ENCODE measurements around the gene LRRC23. TPM values are rescaled to one million over a fixed set of nuclear protein-coding genes. Genes with fewer than 3 reads are reported as not detected.

LRRC23 gene
- total and polyA plus RNA-seq, 9 of the 15 experiments (the other 6 are each of a cell fraction or from before 2014, with no cell fraction given): 2.2 to 7.0 (median 3.0) TPM

- no peaks in the 10 kb centered on the region for H3K9me3 ChIP-seq (replicated peaks; ENCODE audit: control insufficient read depth, insufficient read depth, low read depth, low read length)
- no peak overlapping the region for H3K4me3 ChIP-seq
- H3K27ac ChIP-seq (ENCODE audit: extremely low read depth, low read depth, low read length): no peak overlapping the region
- DNase-seq (ENCODE audit: extremely low read depth in 1 of 4, low spot score in 3 of 4): peak in 1 of 4 experiments; percentile 20
- ChIA-PET POLR2A (interaction anchor here (0.7 to 1.5 kb wide), 5 partner anchors 10 to 119 kb away, joined by 3 to 5 read pairs (median 3); partner anchors contain the start of genes C12orf57 and RNU7-1), CTCF (ENCODE audit: low intra/inter-chr PET ratio) (interaction anchor here (1.1 kb wide), 1 partner anchor 194 kb away, joined by 4 read pairs; no protein-coding TSS in a partner anchor)
- peaks cover 14 to 27% of the 10 kb centered on the region in 2 experiments; a peak in 4 of 5 replicates for H3K4me1 ChIP-seq (replicated peaks in 1 of 2; ENCODE audit: control insufficient read depth in 2 of 2, insufficient read depth in 2 of 2, low read length in 2 of 2)
- in situ Hi-C loops (cut with MboI) (no loop called here), intact Hi-C loops (cut with micrococcal nuclease) (no loop called here)
- no peaks in the 10 kb centered on the region for H3K27me3 ChIP-seq (ENCODE audit: control insufficient read depth in 2 of 2, insufficient read depth in 2 of 2, low read length in 2 of 2)
- H3K9ac ChIP-seq (ENCODE audit: insufficient read depth in 1 of 2, low read depth in 2 of 2, low read length in 2 of 2): no peak overlapping the region; a peak in 1 of 4 replicates
- H2AFZ ChIP-seq (ENCODE audit: low read depth, low read length): no peak overlapping the region
- H3K4me2 ChIP-seq (ENCODE audit: insufficient read depth, low read length): no peak overlapping the region; the same call in 1 of the 2 replicates
- FAIRE-seq: no peak
- TF ChIP-seq SPI1 (IDR thresholded peaks at IDR 0.05; ENCODE audit: borderline replicate concordance, low read depth, low read length): peak; percentile 67
- TF ChIP-seq MAFK (IDR thresholded peaks at IDR 0.05; ENCODE audit: low read length): no peak
- 42% methylated on average over 6 of the region's 7 CpGs for WGBS (ENCODE audit: insufficient coverage, low coverage, missing lambda C conversion rate)
- ATAC-seq: no peak
- H3K9me1 ChIP-seq (ENCODE audit: control insufficient read depth, insufficient read depth, low read length): peaks cover 6% of the 10 kb centered on the region
- no peaks in the 10 kb centered on the region for H4K20me1 ChIP-seq (replicated peaks; ENCODE audit: control insufficient read depth, insufficient read depth, low read length)
- peaks cover 28% of the 10 kb centered on the region; the same call in 2 of the 3 replicates for H3K36me3 ChIP-seq (ENCODE audit: control insufficient read depth, insufficient read depth, low read length)
- no TSS peak for BruUV-seq (replicated peaks)
- peaks cover 19% of the 10 kb centered on the region for H3K79me2 ChIP-seq (ENCODE audit: control insufficient read depth, insufficient read depth, low read length)
These were observed 15.0 kb downstream of the LRRC23 start for GRCh38 chr12:6919588-6919987.

GRCh38 chr12:6921539-6921938 lies 16.9 kb downstream of the LRRC23 start:
- peaks cover 26% of the 10 kb centered on the region; the same call in 2 of the 3 replicates for H3K36me3 ChIP-seq (ENCODE audit: control insufficient read depth, insufficient read depth, low read length)
- no peak overlapping the region for H3K27ac ChIP-seq (ENCODE audit: extremely low read depth, low read depth, low read length)
- no peaks in the 10 kb centered on the region for H3K27me3 ChIP-seq (ENCODE audit: control insufficient read depth in 2 of 2, insufficient read depth in 2 of 2, low read length in 2 of 2)
- DNase-seq (ENCODE audit: extremely low read depth in 1 of 4, low spot score in 3 of 4) (no peak), FAIRE-seq (no peak), ATAC-seq (no peak)
- 0 out of 3 replicates have a peak, but pooled peaks cover 3% of the 10 kb centered on the region for H3K79me2 ChIP-seq (ENCODE audit: control insufficient read depth, insufficient read depth, low read length)
- ChIA-PET POLR2A (interaction anchor here (0.8 to 1.0 kb wide), 3 partner anchors 18 to 31 kb away, joined by 3 read pairs; partner anchors contain the start of genes C12orf57 and RNU7-1), CTCF (ENCODE audit: low intra/inter-chr PET ratio) (no interaction called here)
- peaks cover 19 to 26% of the 10 kb centered on the region in 2 experiments; a peak in 4 of 5 replicates for H3K4me1 ChIP-seq (replicated peaks in 1 of 2; ENCODE audit: control insufficient read depth in 2 of 2, insufficient read depth in 2 of 2, low read length in 2 of 2)
- H3K9me3 ChIP-seq (replicated peaks; ENCODE audit: control insufficient read depth, insufficient read depth, low read depth, low read length): no peaks in the 10 kb centered on the region
- WGBS (ENCODE audit: insufficient coverage, low coverage, missing lambda C conversion rate): 64% methylated on average over 6 of the region's 7 CpGs
- no peak for TF ChIP-seq FOXO4 (CRISPR knock-in tag; IDR thresholded peaks at IDR 0.05)
- TF ChIP-seq ZNF263 (CRISPR knock-in tag; IDR thresholded peaks at IDR 0.05; ENCODE audit: borderline replicate concordance): no peak
- TF ChIP-seq CGGBP1 (CRISPR knock-in tag; IDR thresholded peaks at IDR 0.05): no peak
- no peak for TF ChIP-seq SNIP1 (IDR thresholded peaks at IDR 0.05; ENCODE audit: low read depth)
- no peak for TF ChIP-seq GTF2F1 (IDR thresholded peaks at IDR 0.05; ENCODE audit: low read depth, low read length)
- TF ChIP-seq RNF2 (IDR thresholded peaks at IDR 0.05): no peak
- no peak overlapping the region for H3K4me3 ChIP-seq
- in situ Hi-C loops (cut with MboI): no loop called here
- H3K4me2 ChIP-seq (ENCODE audit: insufficient read depth, low read length): no peak overlapping the region
- peak overlapping the region in 1 of 2 experiments; percentile 36; a peak in 1 of 4 replicates for H3K9ac ChIP-seq (ENCODE audit: insufficient read depth in 1 of 2, low read depth in 2 of 2, low read length in 2 of 2)
- peaks cover 4% of the 10 kb centered on the region for H3K9me1 ChIP-seq (ENCODE audit: control insufficient read depth, insufficient read depth, low read length)
- intact Hi-C loops (cut with micrococcal nuclease): no loop called here
- no peak overlapping the region for H2AFZ ChIP-seq (ENCODE audit: low read depth, low read length)
- H4K20me1 ChIP-seq (replicated peaks; ENCODE audit: control insufficient read depth, insufficient read depth, low read length): no peaks in the 10 kb centered on the region
- BruUV-seq (replicated peaks): no TSS peak
